Left lung (tissue), 10 donors: ENCODE data around the gene EPB41L5. TPM values are rescaled to one million over a fixed set of nuclear protein-coding genes. Genes with fewer than 3 reads are reported as not detected.
"Not testable (repeated sequence)": the region's sequence is repeated elsewhere in the genome, so short reads cannot be mapped to it uniquely, and the experiment has no call there.

Experiments
- ATAC-seq: fragments of 200-7000 bp; cut with Tn5 transposase; one replicate; pipeline ENCODE4 v1.9.1; 2020; ENCODE audit warnings: moderate library complexity
- DNase-seq, 4 donors: peaks; one replicate each; pipeline ENCODE4 v3.0.0-alpha.2; 2013 to 2020
- H3K27ac ChIP-seq, 2 donors: fragments of 200-600 bp; sonication (generic) in 1 of 2; one replicate each; pipeline versions ENCODE4 v1.5.0 to v1.8.0; 2020 to 2021
- H3K27me3 ChIP-seq, 2 donors: fragments of 200-600 bp; sonication (generic) in 1 of 2; one replicate each; pipeline versions ENCODE4 v1.5.0 to v1.8.0; 2020 to 2021
- H3K36me3 ChIP-seq, 2 donors: fragments of 200-600 bp; sonication (generic) in 1 of 2; one replicate each; pipeline versions ENCODE4 v1.5.0 to v1.8.0; 2020 to 2021
- H3K4me1 ChIP-seq, 2 donors: fragments of 200-600 bp; one replicate each; pipeline ENCODE4 v1.8.0; 2021
- H3K4me3 ChIP-seq, 2 donors: fragments of 200-600 bp; sonication (generic) in 1 of 2; one replicate each; pipeline versions ENCODE4 v1.5.0 to v1.8.0; 2020 to 2021; ENCODE audit warnings: mild to moderate bottlenecking in 1 of 2
- H3K9me3 ChIP-seq, 2 donors: fragments of 200-600 bp; sonication (generic) in 1 of 2; one replicate each; pipeline versions ENCODE4 v1.5.0 to v1.8.0; 2020 to 2021
- intact Hi-C, 2 donors: fragments of 100-400 bp; cut with DNase I; formaldehyde crosslinking; loops; one replicate each; pipeline versions ENCODE4 v1.11.2 to v1.14.2; 2022
- polyA plus RNA-seq, 6 donors: library from polyadenylated mRNA; unstranded; fragments of 120-200 nt; gene quantifications; one replicate each; pipeline ENCODE4 v1.2.1, GENCODE V29; 2013; ENCODE audit not compliant: insufficient read length in 6 of 6
- total RNA-seq, 2 donors: library from RNA; stranded (reverse); fragmentation: NEBNext Ultra II Directional; extraction: Animal tissue kit (Norgen Biotek cat#: 25700); gene quantifications; one replicate each; pipeline ENCODE4 v1.2.1, GENCODE V29; 2021
- TF ChIP-seq, protein P1 (sequence below), 2 donors: fragments of 200-600 bp; sonication (generic) in 1 of 2; IDR thresholded peaks; one replicate each; pipeline versions ENCODE4 v1.5.0 to v1.8.0; 2021; ENCODE audit warnings: antibody characterized with exemption in 2 of 2
- donor health status: DM: no; HTN: yes; CAD: no.
- donor health status: DM: no; HTN: no; CAD: no.

EPB41L5 gene
- total and polyA plus RNA-seq, 8 donors: 36.0 to 53.8 (median 38.9) TPM

DNA sequence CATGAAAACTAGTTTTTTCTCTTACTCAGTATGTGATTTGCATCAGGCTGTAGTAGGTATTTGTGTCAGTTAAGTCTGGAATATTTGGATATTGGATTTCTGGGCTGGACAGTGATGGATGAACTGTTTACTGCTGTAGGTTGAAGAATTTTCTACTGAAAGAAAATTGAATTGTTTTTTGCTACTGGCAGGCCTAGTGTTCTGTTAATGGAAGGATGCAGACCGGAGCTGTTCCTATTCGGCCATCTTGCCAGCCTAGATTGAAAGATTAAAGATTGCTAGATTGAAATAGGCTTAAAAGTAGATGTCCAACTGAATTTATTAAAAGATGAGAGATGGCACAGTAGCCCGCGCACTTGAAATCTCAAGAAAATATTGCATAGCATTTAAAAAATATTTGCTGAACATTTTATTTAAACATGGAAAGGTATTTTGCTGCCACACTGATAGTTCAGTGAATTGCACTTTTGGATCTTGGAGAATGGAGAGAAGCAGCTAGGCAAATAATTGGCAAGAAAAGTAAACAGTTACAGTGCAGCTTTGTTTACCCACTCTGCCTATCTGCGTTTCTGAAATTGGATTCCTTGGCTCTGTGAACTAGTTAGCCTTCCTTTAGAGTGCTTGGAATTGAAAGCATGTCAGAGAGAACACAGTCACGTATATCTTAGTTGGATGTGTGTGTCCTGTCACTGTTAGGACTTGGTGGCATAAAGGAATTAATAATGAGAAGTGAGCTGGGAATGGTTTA, 54.1 kb downstream of the EPB41L5 start:
- Histone ChIP-seq H3K4me3 (no peak overlapping the region), H3K27me3 (no peaks in the 10 kb centered on the region), H3K9me3 (no peaks in the 10 kb centered on the region), H3K4me1 (peaks cover 0 to 5% of the 10 kb centered on the region in 2 donors), H3K27ac (peak overlapping the region; percentile 41 to 47), H3K36me3 (no peaks in the 10 kb centered on the region)
- DNase-seq (peak in 2 of 4 donors; percentile 31 to 49), ATAC-seq (peak; percentile 96)
- intact Hi-C loops: no loop called here
- TF ChIP-seq, protein P1, sequence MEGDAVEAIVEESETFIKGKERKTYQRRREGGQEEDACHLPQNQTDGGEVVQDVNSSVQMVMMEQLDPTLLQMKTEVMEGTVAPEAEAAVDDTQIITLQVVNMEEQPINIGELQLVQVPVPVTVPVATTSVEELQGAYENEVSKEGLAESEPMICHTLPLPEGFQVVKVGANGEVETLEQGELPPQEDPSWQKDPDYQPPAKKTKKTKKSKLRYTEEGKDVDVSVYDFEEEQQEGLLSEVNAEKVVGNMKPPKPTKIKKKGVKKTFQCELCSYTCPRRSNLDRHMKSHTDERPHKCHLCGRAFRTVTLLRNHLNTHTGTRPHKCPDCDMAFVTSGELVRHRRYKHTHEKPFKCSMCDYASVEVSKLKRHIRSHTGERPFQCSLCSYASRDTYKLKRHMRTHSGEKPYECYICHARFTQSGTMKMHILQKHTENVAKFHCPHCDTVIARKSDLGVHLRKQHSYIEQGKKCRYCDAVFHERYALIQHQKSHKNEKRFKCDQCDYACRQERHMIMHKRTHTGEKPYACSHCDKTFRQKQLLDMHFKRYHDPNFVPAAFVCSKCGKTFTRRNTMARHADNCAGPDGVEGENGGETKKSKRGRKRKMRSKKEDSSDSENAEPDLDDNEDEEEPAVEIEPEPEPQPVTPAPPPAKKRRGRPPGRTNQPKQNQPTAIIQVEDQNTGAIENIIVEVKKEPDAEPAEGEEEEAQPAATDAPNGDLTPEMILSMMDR (IDR thresholded peaks at IDR 0.05): no peak

DNA sequence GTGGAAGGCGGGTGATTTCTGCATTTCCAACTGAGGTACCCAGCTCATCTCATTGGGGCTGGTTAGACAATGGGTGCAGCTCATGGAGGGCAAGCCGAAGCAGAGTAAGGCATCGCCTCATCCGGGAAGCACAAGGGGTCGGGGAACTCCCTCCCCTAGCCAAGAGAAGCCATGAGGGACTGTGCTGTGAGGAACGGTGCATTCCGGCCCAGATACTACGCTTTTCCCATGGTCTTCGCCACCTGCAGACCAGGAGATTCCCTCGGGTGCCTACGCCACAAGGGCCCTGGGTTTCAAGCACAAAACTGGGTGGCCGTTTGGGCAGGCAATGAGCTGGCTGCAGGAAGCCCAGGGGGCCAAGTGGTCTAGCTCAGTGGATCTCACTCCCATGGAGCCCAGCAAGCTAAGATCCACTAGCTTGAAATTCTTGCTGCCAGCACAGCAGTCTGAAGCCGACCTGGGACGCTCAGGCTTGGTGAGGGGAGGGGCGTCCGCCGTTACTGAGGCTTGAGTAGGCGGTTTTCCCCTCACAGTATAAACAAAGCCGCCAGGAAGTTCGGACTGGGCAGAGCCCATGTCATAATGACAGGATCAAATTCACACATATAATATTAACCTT, 55.3 kb downstream of the EPB41L5 start:
- H3K36me3 ChIP-seq, H3K27me3 ChIP-seq, H3K4me3 ChIP-seq, intact Hi-C loops, DNase-seq, H3K9me3 ChIP-seq, H3K27ac ChIP-seq, H3K4me1 ChIP-seq, ATAC-seq: not testable (repeated sequence)

DNA sequence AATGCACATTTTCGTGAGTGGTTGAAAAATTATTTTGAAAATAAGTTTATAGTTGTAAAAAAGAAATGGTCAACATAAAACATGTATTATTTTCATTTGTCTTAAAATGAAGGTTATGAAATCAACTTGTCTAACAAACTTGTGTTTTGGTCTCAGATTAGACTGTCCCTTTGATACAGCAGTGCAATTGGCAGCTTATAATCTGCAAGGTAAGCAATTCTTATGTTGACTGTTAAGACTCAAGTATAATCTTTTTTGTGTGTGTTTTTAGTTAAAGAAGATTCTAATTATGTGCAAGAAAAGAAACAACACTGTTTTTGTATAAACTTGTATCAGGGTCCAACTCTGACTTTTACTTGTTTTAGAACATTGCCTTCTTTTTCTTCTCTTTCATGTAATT, 62.7 kb downstream of the EPB41L5 start:
- no peaks in the 10 kb centered on the region for H3K4me1 ChIP-seq
- no peak overlapping the region for H3K4me3 ChIP-seq
- no peak overlapping the region for H3K27ac ChIP-seq
- no peaks in the 10 kb centered on the region for H3K9me3 ChIP-seq
- TF ChIP-seq, protein P1 (IDR thresholded peaks at IDR 0.05): no peak
- H3K36me3 ChIP-seq: no peaks in the 10 kb centered on the region
- intact Hi-C loops: no loop called here
- H3K27me3 ChIP-seq: no peaks in the 10 kb centered on the region
- DNase-seq: peak in 1 of 4 donors; percentile 16
- no peak for ATAC-seq

DNA sequence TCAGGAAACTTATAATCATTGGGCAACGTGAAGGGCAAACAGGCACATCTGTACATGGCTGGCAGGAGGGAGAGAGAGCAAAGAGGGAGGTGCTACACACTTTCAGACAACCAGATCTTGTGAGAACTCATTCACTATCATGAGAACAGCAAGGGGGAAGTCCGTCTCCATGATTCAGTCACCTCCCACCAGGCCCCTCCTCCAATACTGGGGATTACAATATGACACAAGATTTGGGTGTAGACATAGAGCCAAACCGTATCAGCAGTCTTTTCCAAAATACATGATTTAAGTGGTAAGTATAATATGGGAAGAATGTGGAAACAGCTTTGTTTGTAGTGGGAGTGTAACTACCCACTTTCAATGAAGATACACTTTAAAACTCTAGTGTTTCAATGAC, 65.0 kb downstream of the EPB41L5 start:
- Histone ChIP-seq H3K4me3 (no peak overlapping the region), H3K9me3 (no peaks in the 10 kb centered on the region), H3K4me1 (no peaks in the 10 kb centered on the region), H3K27me3 (no peaks in the 10 kb centered on the region), H3K27ac (no peak overlapping the region), H3K36me3 (no peaks in the 10 kb centered on the region)
- no peak for DNase-seq
- intact Hi-C loops: no loop called here
- TF ChIP-seq, protein P1 (IDR thresholded peaks at IDR 0.05): no peak
- no peak for ATAC-seq

DNA sequence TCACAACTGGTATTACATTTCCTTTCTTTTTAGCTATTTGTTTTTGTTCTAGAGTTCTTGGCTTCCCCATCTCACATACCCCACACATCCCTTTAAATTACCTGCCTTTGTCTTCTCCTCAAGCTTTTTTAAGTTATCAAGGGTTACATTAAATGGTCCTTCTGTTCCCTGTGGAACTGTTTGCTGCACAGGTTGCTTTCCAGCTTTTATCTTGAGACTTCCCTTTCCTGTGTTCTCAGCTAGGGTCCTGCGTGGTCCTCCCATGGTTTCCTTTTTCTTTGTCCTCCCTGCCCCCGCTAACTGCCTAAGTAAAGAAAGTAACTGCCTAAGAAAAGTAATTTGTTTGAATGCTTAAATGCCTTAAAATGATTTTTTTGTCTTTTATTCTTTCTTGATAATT, 66.8 kb downstream of the EPB41L5 start:
- DNase-seq: no peak
- no peak for ATAC-seq
- intact Hi-C loops: no loop called here
- no peaks in the 10 kb centered on the region for H3K9me3 ChIP-seq
- no peaks in the 10 kb centered on the region for H3K36me3 ChIP-seq
- H3K4me1 ChIP-seq: no peaks in the 10 kb centered on the region
- no peak overlapping the region for H3K4me3 ChIP-seq
- H3K27me3 ChIP-seq: no peaks in the 10 kb centered on the region
- H3K27ac ChIP-seq: no peak overlapping the region
- TF ChIP-seq, protein P1 (IDR thresholded peaks at IDR 0.05): no peak
